Measurements from ENCODE around the gene DNPH1. TPM values are rescaled to one million over a fixed set of nuclear protein-coding genes. Genes with fewer than 3 reads are reported as not detected.

DNPH1 gene
- total and polyA plus RNA-seq, 2 experiments from 2014 or later, result 138 to 176 TPM

GRCh38 chr6:43235841-43236240 is 6.6 kb upstream of the DNPH1 start:
- Histone ChIP-seq H3K36me3 (no peaks in the 10 kb centered on the region), H3K4me1 (ENCODE audit: low read depth) (no peaks in the 10 kb centered on the region), H3K9me3 (ENCODE audit: low read depth) (no peaks in the 10 kb centered on the region), H3K27ac (no peak overlapping the region), H3K27me3 (peaks cover 36% of the 10 kb centered on the region), H3K4me3 (no peak overlapping the region)
- DNase-seq (ENCODE audit: low read depth in 1 of 2, low spot score in 1 of 2), result no peak
- TF ChIP-seq CTCF (IDR thresholded peaks at IDR 0.05; ENCODE audit: low read depth, low read length), result no peak

GRCh38 chr6:43231735-43232450 is 2.6 kb upstream of the DNPH1 start:
- Histone ChIP-seq H3K9me3 (ENCODE audit: low read depth) (no peaks in the 10 kb centered on the region), H3K4me1 (ENCODE audit: low read depth) (no peaks in the 10 kb centered on the region), H3K27ac (no peak overlapping the region), H3K27me3 (peaks cover 15% of the 10 kb centered on the region), H3K4me3 (no peak overlapping the region), H3K36me3 (no peaks in the 10 kb centered on the region)
- DNase-seq (ENCODE audit: low read depth in 1 of 2, low spot score in 1 of 2), result no peak
- TF ChIP-seq CTCF (IDR thresholded peaks at IDR 0.05; ENCODE audit: low read depth, low read length), result no peak

GRCh38 chr6:43231053-43231452 is 1.8 kb upstream of the DNPH1 start:
- Histone ChIP-seq H3K27ac (no peak overlapping the region), H3K4me1 (ENCODE audit: low read depth) (no peaks in the 10 kb centered on the region), H3K36me3 (no peaks in the 10 kb centered on the region), H3K4me3 (no peak overlapping the region), H3K9me3 (ENCODE audit: low read depth) (no peaks in the 10 kb centered on the region), H3K27me3 (peaks cover 15% of the 10 kb centered on the region)
- TF ChIP-seq CTCF (IDR thresholded peaks at IDR 0.05; ENCODE audit: low read depth, low read length), result no peak
- DNase-seq (ENCODE audit: low read depth in 1 of 2, low spot score in 1 of 2), result no peak

GRCh38 chr6:43229803-43230620 is 731 bp upstream of the DNPH1 start:
- no peak for DNase-seq (ENCODE audit: low read depth in 1 of 2, low spot score in 1 of 2)
- Histone ChIP-seq H3K4me1 (ENCODE audit: low read depth) (no peaks in the 10 kb centered on the region), H3K27me3 (peaks cover 15% of the 10 kb centered on the region), H3K9me3 (ENCODE audit: low read depth) (no peaks in the 10 kb centered on the region), H3K27ac (no peak overlapping the region), H3K36me3 (no peaks in the 10 kb centered on the region), H3K4me3 (no peak overlapping the region)
- no peak for TF ChIP-seq CTCF (IDR thresholded peaks at IDR 0.05; ENCODE audit: low read depth, low read length)

GRCh38 chr6:43226192-43226851 is 3.0 kb downstream of the DNPH1 start:
- DNase-seq (ENCODE audit: low read depth in 1 of 2, low spot score in 1 of 2), result no peak
- Histone ChIP-seq H3K4me3 (no peak overlapping the region), H3K4me1 (ENCODE audit: low read depth) (no peaks in the 10 kb centered on the region), H3K27me3 (peaks cover 4% of the 10 kb centered on the region), H3K9me3 (ENCODE audit: low read depth) (no peaks in the 10 kb centered on the region), H3K36me3 (no peaks in the 10 kb centered on the region), H3K27ac (peak overlapping the region; percentile 9)
- TF ChIP-seq CTCF (IDR thresholded peaks at IDR 0.05; ENCODE audit: low read depth, low read length), result no peak

Measured in cardiac muscle cell (in vitro differentiated cells and primary cell).